ENCODE measurements around the gene PERM1. TPM values are rescaled to one million over a fixed set of nuclear protein-coding genes. Genes with fewer than 3 reads are reported as not detected.
"Not testable (repeated sequence)": the region's sequence is repeated elsewhere in the genome, so short reads cannot be mapped to it uniquely, and the experiment has no call there.

PERM1 gene, protein sequence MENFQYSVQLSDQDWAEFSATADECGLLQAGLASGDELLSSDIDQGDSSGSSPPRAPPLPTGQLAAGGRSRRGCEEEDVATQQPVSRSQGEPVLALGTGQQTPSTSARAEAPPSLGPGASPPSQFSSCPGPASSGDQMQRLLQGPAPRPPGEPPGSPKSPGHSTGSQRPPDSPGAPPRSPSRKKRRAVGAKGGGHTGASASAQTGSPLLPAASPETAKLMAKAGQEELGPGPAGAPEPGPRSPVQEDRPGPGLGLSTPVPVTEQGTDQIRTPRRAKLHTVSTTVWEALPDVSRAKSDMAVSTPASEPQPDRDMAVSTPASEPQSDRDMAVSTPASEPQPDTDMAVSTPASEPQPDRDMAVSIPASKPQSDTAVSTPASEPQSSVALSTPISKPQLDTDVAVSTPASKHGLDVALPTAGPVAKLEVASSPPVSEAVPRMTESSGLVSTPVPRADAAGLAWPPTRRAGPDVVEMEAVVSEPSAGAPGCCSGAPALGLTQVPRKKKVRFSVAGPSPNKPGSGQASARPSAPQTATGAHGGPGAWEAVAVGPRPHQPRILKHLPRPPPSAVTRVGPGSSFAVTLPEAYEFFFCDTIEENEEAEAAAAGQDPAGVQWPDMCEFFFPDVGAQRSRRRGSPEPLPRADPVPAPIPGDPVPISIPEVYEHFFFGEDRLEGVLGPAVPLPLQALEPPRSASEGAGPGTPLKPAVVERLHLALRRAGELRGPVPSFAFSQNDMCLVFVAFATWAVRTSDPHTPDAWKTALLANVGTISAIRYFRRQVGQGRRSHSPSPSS
- total RNA-seq: under 0.01 and 0.43 TPM in 2 replicates

DNA sequence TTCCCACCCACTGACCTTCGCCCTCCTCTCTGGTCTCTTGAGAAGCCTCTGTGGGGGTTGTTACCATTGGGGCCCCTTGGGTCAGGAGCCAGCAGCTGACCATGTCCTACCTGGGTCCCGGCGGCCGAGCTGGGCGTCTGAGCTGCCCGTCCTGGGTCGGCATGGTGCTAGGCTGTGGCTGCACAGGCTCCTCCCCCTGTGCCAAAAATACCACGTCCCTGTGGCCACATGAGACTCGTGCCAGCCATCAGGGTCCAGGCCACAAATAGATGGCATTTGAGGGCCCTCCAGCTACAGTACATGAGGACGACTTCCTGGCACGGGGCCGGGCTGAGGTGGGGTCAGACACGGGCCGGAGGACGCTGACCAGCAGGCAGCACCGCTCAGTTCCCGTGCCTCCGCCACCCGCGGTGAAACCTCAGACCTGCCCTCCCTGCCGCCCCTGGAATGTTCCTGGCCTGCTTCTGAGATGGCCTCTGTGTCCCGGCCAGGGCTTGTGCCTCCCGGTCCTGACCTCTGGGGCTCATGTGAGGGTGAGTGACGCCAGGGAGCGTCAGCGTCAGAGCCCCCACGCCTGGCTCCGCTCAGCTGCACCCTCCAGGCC, at the start of gene PERM1:
Gene PERM1, minus strand, starts transcription at position 139 of the 604 bp plus-strand sequence. CDS start 1,064 bp downstream, outside the sequence.
- no peak for DNase-seq (ENCODE audit: low read depth)
- TF ChIP-seq, protein P1, sequence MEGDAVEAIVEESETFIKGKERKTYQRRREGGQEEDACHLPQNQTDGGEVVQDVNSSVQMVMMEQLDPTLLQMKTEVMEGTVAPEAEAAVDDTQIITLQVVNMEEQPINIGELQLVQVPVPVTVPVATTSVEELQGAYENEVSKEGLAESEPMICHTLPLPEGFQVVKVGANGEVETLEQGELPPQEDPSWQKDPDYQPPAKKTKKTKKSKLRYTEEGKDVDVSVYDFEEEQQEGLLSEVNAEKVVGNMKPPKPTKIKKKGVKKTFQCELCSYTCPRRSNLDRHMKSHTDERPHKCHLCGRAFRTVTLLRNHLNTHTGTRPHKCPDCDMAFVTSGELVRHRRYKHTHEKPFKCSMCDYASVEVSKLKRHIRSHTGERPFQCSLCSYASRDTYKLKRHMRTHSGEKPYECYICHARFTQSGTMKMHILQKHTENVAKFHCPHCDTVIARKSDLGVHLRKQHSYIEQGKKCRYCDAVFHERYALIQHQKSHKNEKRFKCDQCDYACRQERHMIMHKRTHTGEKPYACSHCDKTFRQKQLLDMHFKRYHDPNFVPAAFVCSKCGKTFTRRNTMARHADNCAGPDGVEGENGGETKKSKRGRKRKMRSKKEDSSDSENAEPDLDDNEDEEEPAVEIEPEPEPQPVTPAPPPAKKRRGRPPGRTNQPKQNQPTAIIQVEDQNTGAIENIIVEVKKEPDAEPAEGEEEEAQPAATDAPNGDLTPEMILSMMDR (IDR thresholded peaks at IDR 0.05; ENCODE audit: insufficient read depth, low read depth, low read length): no peak

DNA sequence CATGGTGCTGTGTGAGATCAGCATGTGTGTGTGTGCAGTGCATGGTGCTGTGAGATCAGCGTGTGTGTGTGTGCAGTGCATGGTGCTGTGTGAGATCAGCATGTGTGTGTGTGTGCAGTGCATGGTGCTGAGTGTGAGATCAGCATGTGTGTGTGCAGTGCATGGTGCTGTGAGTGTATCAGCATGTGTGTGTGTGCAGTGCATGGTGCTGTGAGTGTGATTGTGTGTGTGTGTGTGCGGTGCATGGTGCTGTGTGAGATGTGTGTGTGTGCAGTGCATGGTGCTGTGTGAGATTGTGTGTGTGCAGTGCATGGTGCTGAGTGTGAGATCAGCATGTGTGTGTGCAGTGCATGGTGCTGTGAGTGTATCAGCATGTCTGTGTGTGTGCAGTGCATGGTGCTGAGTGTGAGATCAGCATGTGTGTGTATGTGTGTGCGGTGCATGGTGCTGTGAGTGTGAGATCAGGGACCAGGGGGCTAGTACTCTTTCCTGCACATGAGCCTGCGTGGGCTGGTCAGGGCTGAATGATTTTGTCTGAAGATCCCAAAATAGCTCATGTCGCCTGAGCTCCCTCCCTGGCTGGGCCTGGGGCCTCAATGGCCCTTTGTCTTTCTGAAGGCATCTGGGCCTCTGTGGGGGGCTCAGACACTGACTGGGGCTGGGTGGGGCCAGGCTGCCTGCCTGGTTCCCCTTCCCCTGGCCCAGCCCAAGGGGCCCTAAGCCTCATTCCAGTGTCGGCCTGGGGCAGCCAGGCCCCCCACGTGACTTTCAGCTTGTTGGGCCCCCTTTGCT, 49.2 kb upstream of the PERM1 start:
- DNase-seq (ENCODE audit: low read depth); H3K4me3 ChIP-seq (ENCODE audit: low read depth, low read length): not testable (repeated sequence)

More for the DNA sequence above, at the start of gene PERM1:
- no peak within 1 kb of the TSS for H3K4me3 ChIP-seq (ENCODE audit: low read depth, low read length)

DNA sequence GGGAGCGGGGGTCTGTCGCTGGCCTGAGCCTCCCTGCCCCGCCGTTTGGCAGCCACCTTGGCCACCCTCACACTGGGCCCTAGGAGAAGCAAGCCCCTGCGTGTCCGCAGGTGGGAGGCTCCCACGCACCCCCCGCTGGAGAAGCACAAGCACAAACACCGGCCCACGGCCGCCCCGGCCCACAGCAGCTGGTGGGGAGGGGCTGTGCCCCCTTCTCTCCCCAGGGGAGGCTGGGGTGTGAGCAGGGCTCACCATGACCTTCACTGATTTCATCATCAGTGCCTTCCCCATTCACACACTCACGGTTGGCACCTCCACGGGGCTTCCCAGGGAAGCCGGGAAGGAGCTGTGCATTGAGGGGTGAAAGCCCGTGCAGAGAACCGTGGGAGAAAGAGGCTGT, 45.9 kb upstream of the PERM1 start:
- TF ChIP-seq, protein P1 (IDR thresholded peaks at IDR 0.05; ENCODE audit: insufficient read depth, low read depth, low read length): no peak
- H3K4me3 ChIP-seq (ENCODE audit: low read depth, low read length): no peak overlapping the region
- DNase-seq (ENCODE audit: low read depth): no peak

DNA sequence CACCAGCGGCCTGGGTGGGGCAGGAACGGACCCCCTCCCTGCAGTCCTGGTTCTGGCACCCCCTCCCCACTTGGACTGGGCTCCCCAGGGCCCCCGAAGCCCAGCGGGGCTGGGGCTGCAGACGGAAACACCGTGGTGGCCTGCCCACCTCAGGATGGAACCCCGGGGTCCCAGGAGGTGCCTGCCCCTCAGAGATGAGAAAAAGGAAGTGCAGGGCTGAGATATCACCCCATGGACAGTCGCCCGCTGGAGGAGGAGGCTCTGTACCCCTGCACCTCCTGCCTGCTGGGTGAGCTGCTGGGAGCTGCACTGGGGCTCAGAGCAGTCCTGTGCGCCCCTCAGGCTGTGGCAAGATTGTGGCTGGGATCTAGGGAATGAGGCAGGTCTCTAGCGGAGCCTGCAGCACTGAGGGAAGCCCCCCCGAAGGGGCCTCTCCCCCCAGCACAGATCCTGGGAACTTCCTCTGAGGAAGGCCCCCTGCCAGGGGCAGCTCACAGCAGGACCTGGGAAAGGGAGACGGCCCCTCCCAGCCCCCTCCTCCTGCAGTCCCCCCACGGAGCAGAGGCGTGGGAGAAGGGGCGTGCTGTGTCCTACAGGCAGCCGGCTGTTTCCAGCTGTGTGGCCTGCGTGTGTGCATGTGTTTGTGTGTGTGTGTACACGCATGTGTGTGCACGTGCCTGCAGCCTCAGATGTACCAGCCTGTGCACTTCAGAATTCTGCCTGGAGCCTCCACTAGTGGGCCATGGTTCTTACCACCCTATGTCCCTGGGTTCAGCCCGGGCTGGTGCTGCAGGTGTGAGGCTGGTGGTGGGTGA, 44.9 kb upstream of the PERM1 start:
- DNase-seq (ENCODE audit: low read depth): no peak
- H3K4me3 ChIP-seq (ENCODE audit: low read depth, low read length): no peak overlapping the region
- TF ChIP-seq, protein P1 (IDR thresholded peaks at IDR 0.05; ENCODE audit: insufficient read depth, low read depth, low read length): no peak

DNA sequence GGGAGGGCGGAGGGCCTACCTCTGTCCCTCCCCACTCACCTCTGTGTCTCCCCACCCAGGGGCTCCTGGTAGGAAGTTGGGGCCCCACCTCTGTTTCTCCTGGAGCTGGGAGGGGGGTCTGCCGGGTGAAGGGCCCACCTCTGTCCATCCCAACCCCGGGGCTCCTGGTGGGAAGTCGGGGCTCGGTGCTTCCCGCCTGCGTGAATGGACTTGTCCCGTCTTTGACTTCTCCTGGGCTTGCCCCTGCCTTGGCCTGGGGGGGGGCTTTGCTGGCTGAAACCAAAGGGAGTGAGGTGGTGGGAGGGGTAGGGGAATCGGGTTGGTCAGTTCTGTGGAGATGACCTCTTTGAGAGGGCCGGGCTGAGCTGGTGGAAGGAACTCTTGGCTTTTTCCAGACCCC, 43.8 kb upstream of the PERM1 start:
- DNase-seq (ENCODE audit: low read depth): no peak
- TF ChIP-seq, protein P1 (IDR thresholded peaks at IDR 0.05; ENCODE audit: insufficient read depth, low read depth, low read length): no peak
- H3K4me3 ChIP-seq (ENCODE audit: low read depth, low read length): no peak overlapping the region

DNA sequence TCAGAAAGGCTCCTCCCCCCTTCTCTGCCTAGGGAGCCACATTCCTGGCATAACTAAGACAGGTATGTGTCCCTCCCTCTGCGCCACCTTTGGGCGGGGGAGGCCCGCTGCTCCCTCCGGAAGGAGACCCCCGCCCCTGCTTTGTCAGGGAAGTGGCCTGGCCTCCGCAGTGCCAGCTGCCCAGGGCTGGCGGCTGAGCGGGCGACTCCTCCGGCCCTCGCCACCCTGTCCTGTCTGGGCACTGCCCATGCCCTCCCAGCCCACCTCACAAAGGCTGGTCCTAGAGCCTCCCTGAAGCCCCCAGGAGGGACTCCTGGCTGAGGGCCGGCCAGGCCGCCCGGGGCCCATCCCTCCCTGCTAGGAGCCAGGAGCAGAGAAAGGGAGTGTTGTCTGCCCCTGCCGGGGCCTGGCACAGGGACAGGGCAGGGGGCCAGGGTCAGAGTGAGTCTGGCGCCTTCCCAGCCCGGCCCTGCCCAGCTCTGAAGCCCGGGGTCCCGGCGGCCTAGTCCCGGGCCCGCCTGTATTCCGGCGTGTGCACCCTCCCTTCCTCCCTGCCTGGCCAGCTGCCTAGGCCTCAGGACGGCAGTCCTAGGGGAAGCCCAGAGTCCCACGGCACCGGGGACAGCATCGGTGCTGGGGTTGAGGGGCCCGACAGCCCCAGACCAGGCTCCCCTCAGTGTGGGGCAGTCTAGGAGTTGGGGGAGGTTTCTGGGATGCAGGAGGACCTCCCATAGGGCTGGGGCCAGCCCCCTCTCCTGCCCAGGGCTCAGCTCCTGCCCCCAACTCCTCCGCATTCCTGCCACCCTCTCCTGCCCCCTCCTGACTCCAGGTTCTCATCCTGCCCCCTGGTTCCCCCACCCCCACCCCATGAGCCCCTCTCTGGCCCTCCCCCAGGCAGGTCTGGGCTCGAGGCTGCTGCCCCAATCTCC, 43.1 kb upstream of the PERM1 start:
- DNase-seq (ENCODE audit: low read depth): no peak
- TF ChIP-seq, protein P1 (IDR thresholded peaks at IDR 0.05; ENCODE audit: insufficient read depth, low read depth, low read length): no peak
- H3K4me3 ChIP-seq (ENCODE audit: low read depth, low read length): no peak overlapping the region
